ACHN (cell line): ENCODE measurements around the gene OR4A5.
"Not testable (repeated sequence)": the region's sequence is repeated elsewhere in the genome, so short reads cannot be mapped to it uniquely, and the experiment has no call there.

ENCODE experiments used
- DNase-seq: peaks from one replicate; pipeline ENCODE4 v3.0.0-alpha.2; 2015
- in situ Hi-C: cut with HindIII; loops from 2 replicates; pipeline ENCODE4 v1.10.0; 2017; ENCODE audit warnings: low sequenced_read_pairs, low pct_ligation_motif_present, low pct_unique_long_range_greater_than_20kb

Gene OR4A5

GRCh38 chr11:54706532-54706931 lies at the start of gene OR4A5:
Gene OR4A5 (plus strand): TSS chr11:54706832. CDS start chr11:54706885, 53 bp downstream.
- in situ Hi-C loops, DNase-seq: not testable (repeated sequence)

- DNase-seq, in situ Hi-C loops: not testable (repeated sequence)
These were observed 13.5 kb downstream of the OR4A5 start for GRCh38 chr11:54720094-54720493.
